HuH-7 (cell line): ENCODE measurements around the gene ANXA2.
"Not testable (repeated sequence)": the region's sequence is repeated elsewhere in the genome, so short reads cannot be mapped to it uniquely, and the experiment has no call there.

Source experiments
- DNase-seq: peaks from one replicate; pipeline ENCODE4 v3.0.0; 2011; ENCODE audit warnings: low spot score

ANXA2 gene

GRCh38 chr15:60343221-60343970 is 54.4 kb downstream of the ANXA2 start:
- no peak for DNase-seq

- no peak for DNase-seq
Observed at GRCh38 chr15:60340207-60340921, 57.4 kb downstream of the ANXA2 start.

- no peak for DNase-seq
Observed at GRCh38 chr15:60339236-60339635, 58.5 kb downstream of the ANXA2 start.

- no peak for DNase-seq
Observed at GRCh38 chr15:60338810-60339209, 59.0 kb downstream of the ANXA2 start.

GRCh38 chr15:60337076-60337475 is 60.7 kb downstream of the ANXA2 start:
- no peak for DNase-seq

- DNase-seq: not testable (repeated sequence)
Observed at GRCh38 chr15:60335296-60335695, 62.5 kb downstream of the ANXA2 start.

- no peak for DNase-seq
Observed at GRCh38 chr15:60328852-60329443, 68.8 kb downstream of the ANXA2 start.

- peak; percentile 19 for DNase-seq
Observed at GRCh38 chr15:60326824-60327654, 70.7 kb downstream of the ANXA2 start.

GRCh38 chr15:60326343-60326742 is 71.4 kb downstream of the ANXA2 start:
- DNase-seq: no peak

- DNase-seq: no peak
Observed at GRCh38 chr15:60325905-60326304, 71.9 kb downstream of the ANXA2 start.

- no peak for DNase-seq
Observed at GRCh38 chr15:60324706-60325438, 72.9 kb downstream of the ANXA2 start.

GRCh38 chr15:60323322-60323721 is 74.5 kb downstream of the ANXA2 start:
- DNase-seq: no peak

GRCh38 chr15:60320365-60320764 is 77.4 kb downstream of the ANXA2 start:
- no peak for DNase-seq

GRCh38 chr15:60318216-60318867 is 79.4 kb downstream of the ANXA2 start:
- no peak for DNase-seq

- DNase-seq: no peak
Observed at GRCh38 chr15:60316961-60317360, 80.8 kb downstream of the ANXA2 start.

- DNase-seq: no peak
Observed at GRCh38 chr15:60315878-60316277, 81.9 kb downstream of the ANXA2 start.

- no peak for DNase-seq
Observed at GRCh38 chr15:60313906-60314305, 83.9 kb downstream of the ANXA2 start.

- no peak for DNase-seq
Observed at GRCh38 chr15:60307034-60307433, 90.8 kb downstream of the ANXA2 start.

GRCh38 chr15:60301024-60301423 is 96.8 kb downstream of the ANXA2 start:
- no peak for DNase-seq

GRCh38 chr15:60299452-60300047 is 98.2 kb downstream of the ANXA2 start:
- no peak for DNase-seq
